Naive thymus-derived CD4-positive, alpha-beta T cell (primary cell): ENCODE measurements around the gene CCR3. TPM values are rescaled to one million over a fixed set of nuclear protein-coding genes. Genes with fewer than 3 reads are reported as not detected.

ENCODE experiments used
- ATAC-seq: fragments of 150-1000 bp; cut with Tn5 transposase; 2 replicates; pipeline ENCODE4 v1.10.0; 2021; ENCODE audit warnings: mild to moderate bottlenecking, moderate library complexity
- CTCF ChIA-PET: fragments of 350-600 bp; sonication (Branson Sonifier 250); formaldehyde crosslinking; loops from one replicate; lab custom pipeline; 2021; ENCODE audit warnings: antibody characterized with exemption; lab: Charles Lee
- POLR2A ChIA-PET: fragments of 350-600 bp; sonication (Branson Sonifier 250); formaldehyde crosslinking; loops from one replicate; lab custom pipeline; 2021; ENCODE audit warnings: antibody characterized with exemption, inconsistent platforms; lab: Charles Lee
- DNase-seq, 9 donors: peaks; one replicate each; pipeline versions ENCODE4 v3.0.0 to v3.0.0-alpha.2; 2020 to 2022; ENCODE audit warnings: mixed read lengths in 1 of 9
- H3K27ac ChIP-seq: one replicate; pipeline ENCODE4 v1.7.0; 2013; ENCODE audit warnings: mild to moderate bottlenecking, low read depth, low read length, moderate library complexity
- H3K27me3 ChIP-seq, 2 donors: one replicate each; pipeline ENCODE4 v1.7.0; 2013; ENCODE audit warnings: low read length in 2 of 2, mild to moderate bottlenecking in 2 of 2, moderate library complexity in 2 of 2; ENCODE audit not compliant: control insufficient read depth in 2 of 2, insufficient read depth in 2 of 2
- H3K36me3 ChIP-seq, 3 experiments: 1 replicate in 2 of 3; 2 replicates in 1 of 3; pipeline ENCODE4 v1.7.0; 2013; ENCODE audit warnings: low read length in 3 of 3, mild to moderate bottlenecking in 3 of 3, moderate library complexity in 1 of 3; ENCODE audit not compliant: insufficient read depth in 3 of 3, control insufficient read depth in 2 of 3
- H3K4me1 ChIP-seq, 2 donors: one replicate each; pipeline ENCODE4 v1.7.0; 2013; ENCODE audit warnings: low read length in 2 of 2, mild to moderate bottlenecking in 2 of 2, moderate library complexity in 1 of 2; ENCODE audit not compliant: control insufficient read depth in 2 of 2, insufficient read depth in 2 of 2
- H3K4me3 ChIP-seq: 2 replicates; pipeline ENCODE4 v1.7.0; 2013; ENCODE audit warnings: mild to moderate bottlenecking, low read length
- H3K9me3 ChIP-seq, 3 experiments: 1 replicate in 2 of 3; 2 replicates in 1 of 3; pipeline ENCODE4 v1.7.0; 2013; ENCODE audit warnings: low read length in 3 of 3; ENCODE audit not compliant: control insufficient read depth in 2 of 3
- H3K27ac Mint-ChIP-seq, 9 donors: one replicate each; pipeline ENCODE4 v1.8.0; 2020 to 2022; ENCODE audit warnings: mixed read lengths in 9 of 9, mild to moderate bottlenecking in 8 of 9, moderate library complexity in 5 of 9, inconsistent platforms in 2 of 9
- H3K27me3 Mint-ChIP-seq, 5 donors: one replicate each; pipeline ENCODE4 v1.8.0; 2021 to 2022; ENCODE audit warnings: mixed read lengths in 5 of 5, mild to moderate bottlenecking in 1 of 5
- H3K36me3 Mint-ChIP-seq, 5 donors: one replicate each; pipeline ENCODE4 v1.8.0; 2020 to 2022; ENCODE audit warnings: mixed read lengths in 5 of 5, mild to moderate bottlenecking in 3 of 5, inconsistent platforms in 1 of 5
- H3K4me1 Mint-ChIP-seq, 7 donors: one replicate each; pipeline ENCODE4 v1.8.0; 2020 to 2022; ENCODE audit warnings: mixed read lengths in 7 of 7, mild to moderate bottlenecking in 3 of 7, inconsistent platforms in 1 of 7
- H3K4me3 Mint-ChIP-seq, 10 donors: one replicate each; pipeline ENCODE4 v1.8.0; 2020 to 2022; ENCODE audit warnings: mild to moderate bottlenecking in 10 of 10, mixed read lengths in 10 of 10, moderate library complexity in 6 of 10, inconsistent platforms in 2 of 10
- H3K9me3 Mint-ChIP-seq, 11 donors: one replicate each; pipeline ENCODE4 v1.8.0; 2020 to 2022; ENCODE audit warnings: mixed read lengths in 11 of 11, mild to moderate bottlenecking in 4 of 11, inconsistent platforms in 1 of 11, moderate library complexity in 1 of 11
- intact Hi-C, 2 donors: fragments of 100-400 bp; cut with micrococcal nuclease; formaldehyde crosslinking; loops; one replicate each; pipeline ENCODE4 v1.15.1; 2023
- polyA plus RNA-seq, 2 donors: library from polyadenylated mRNA; unstranded; fragments of 300-500 nt; fragmentation: Illumina TruSeq; gene quantifications; one replicate each; pipeline ENCODE4 v1.2.3, GENCODE V29; 2021
- total RNA-seq, 6 experiments: library from RNA in 5 of 6; stranded (reverse) in 5 of 6; gene quantifications; 1 replicate in 5 of 6; 2 replicates in 1 of 6; pipeline ENCODE4 v1.2.3 and lab custom pipeline; 2021 to 2026

The CCR3 gene
- total and polyA plus RNA-seq, 7 experiments from 2014 or later: 0.17 to 7.4 (median 2.4) TPM; not detected in 4

- ATAC-seq: peak; percentile 56
- Histone ChIP-seq H3K36me3 (no peaks in the 10 kb centered on the region), H3K9me3 (no peaks in the 10 kb centered on the region), H3K4me3 (no peak overlapping the region), H3K27ac (no peak overlapping the region), H3K4me1 (peaks cover 34 to 81% of the 10 kb centered on the region in 2 donors), H3K27me3 (no peaks in the 10 kb centered on the region)
- peaks cover 0 to 16% (median 0%) of the 10 kb centered on the region in 5 donors for H3K36me3 Mint-ChIP-seq
- H3K27me3 Mint-ChIP-seq: peaks cover 0 to 2% (median 0%) of the 10 kb centered on the region in 5 donors
- intact Hi-C loops: loop anchor here in 1 of 2 donors (2.0 to 5.0 kb wide), 3 partner anchors 13 to 74 kb away; partner anchors contain the start of genes CCR2 and CCR5
- CTCF ChIA-PET: interaction anchor here (0.6 kb wide), 1 partner anchor 101 kb away, joined by 4 read pairs; no protein-coding TSS in a partner anchor
- H3K4me1 Mint-ChIP-seq: peaks cover 45 to 93% (median 68%) of the 10 kb centered on the region in 7 donors
- POLR2A ChIA-PET: interaction anchor here (0.7 kb wide), 1 partner anchor 14 kb away, joined by 3 read pairs; no protein-coding TSS in a partner anchor
- peaks cover 0 to 2% (median 0%) of the 10 kb centered on the region in 11 donors for H3K9me3 Mint-ChIP-seq
- DNase-seq: no peak
- peak overlapping the region in 3 of 10 donors; percentile 10 to 73 (median 42) for H3K4me3 Mint-ChIP-seq
- H3K27ac Mint-ChIP-seq: peak overlapping the region in 4 of 9 donors; percentile 2 to 84 (median 64)
These were observed 55.6 kb downstream of the CCR3 start for GRCh38 chr3:46297658-46298423.

- H3K4me3 Mint-ChIP-seq: peak overlapping the region in 9 of 10 donors; percentile 14 to 58 (median 42)
- H3K36me3 Mint-ChIP-seq: peaks cover 0 to 19% (median 0%) of the 10 kb centered on the region in 5 donors
- ATAC-seq: no peak
- H3K36me3 ChIP-seq: no peaks in the 10 kb centered on the region
- H3K9me3 Mint-ChIP-seq: peaks cover 0 to 2% (median 0%) of the 10 kb centered on the region in 11 donors
- H3K4me3 ChIP-seq: no peak overlapping the region
- no peak for DNase-seq
- POLR2A ChIA-PET: interaction anchor here (0.7 to 1.4 kb wide), 3 partner anchors 13 to 70 kb away, joined by 3 to 4 read pairs (median 4); no protein-coding TSS in a partner anchor
- no peak overlapping the region for H3K27ac ChIP-seq
- peaks cover 34 to 69% of the 10 kb centered on the region in 2 donors for H3K4me1 ChIP-seq
- intact Hi-C loops: loop anchor here in 1 of 2 donors (2.0 to 5.0 kb wide), 3 partner anchors 14 to 73 kb away; partner anchors contain the start of genes CCR2 and CCR5
- CTCF ChIA-PET: interaction anchor here (1.0 kb wide), 1 partner anchor 69 kb away, joined by 3 read pairs; no protein-coding TSS in a partner anchor
- peaks cover 0 to 5% (median 0%) of the 10 kb centered on the region in 5 donors for H3K27me3 Mint-ChIP-seq
- H3K9me3 ChIP-seq: no peaks in the 10 kb centered on the region
- H3K27me3 ChIP-seq: no peaks in the 10 kb centered on the region
- peak overlapping the region in 7 of 9 donors; percentile 9 to 84 (median 48) for H3K27ac Mint-ChIP-seq
- H3K4me1 Mint-ChIP-seq: peaks cover 39 to 81% (median 61%) of the 10 kb centered on the region in 7 donors
These were observed 56.8 kb downstream of the CCR3 start for GRCh38 chr3:46298871-46299607.

GRCh38 chr3:46299608-46300460, 57.6 kb downstream of the CCR3 start:
- H3K27ac Mint-ChIP-seq: peak overlapping the region in 8 of 9 donors; percentile 9 to 84 (median 48)
- ATAC-seq (peak; percentile 65), DNase-seq (no peak)
- H3K9me3 Mint-ChIP-seq: peaks cover 0 to 2% (median 0%) of the 10 kb centered on the region in 11 donors
- CTCF ChIA-PET: no interaction called here
- peaks cover 35 to 73% (median 57%) of the 10 kb centered on the region in 7 donors for H3K4me1 Mint-ChIP-seq
- H3K4me1 ChIP-seq: peaks cover 34 to 61% of the 10 kb centered on the region in 2 donors
- H3K36me3 ChIP-seq: no peaks in the 10 kb centered on the region
- peaks cover 0 to 19% (median 0%) of the 10 kb centered on the region in 5 donors for H3K36me3 Mint-ChIP-seq
- no peaks in the 10 kb centered on the region for H3K9me3 ChIP-seq
- no peaks in the 10 kb centered on the region for H3K27me3 ChIP-seq
- intact Hi-C loops: loop anchor here in 1 of 2 donors (2.0 to 5.0 kb wide), 3 partner anchors 15 to 72 kb away; partner anchors contain the start of genes CCR2 and CCR5
- no peak overlapping the region for H3K27ac ChIP-seq
- peaks cover 0 to 11% (median 0%) of the 10 kb centered on the region in 5 donors for H3K27me3 Mint-ChIP-seq
- POLR2A ChIA-PET: interaction anchor here (1.4 kb wide), 1 partner anchor 23 kb away, joined by 4 read pairs; no protein-coding TSS in a partner anchor
- H3K4me3 ChIP-seq: no peak overlapping the region
- H3K4me3 Mint-ChIP-seq: peak overlapping the region in 8 of 10 donors; percentile 7 to 58 (median 26)

DNA sequence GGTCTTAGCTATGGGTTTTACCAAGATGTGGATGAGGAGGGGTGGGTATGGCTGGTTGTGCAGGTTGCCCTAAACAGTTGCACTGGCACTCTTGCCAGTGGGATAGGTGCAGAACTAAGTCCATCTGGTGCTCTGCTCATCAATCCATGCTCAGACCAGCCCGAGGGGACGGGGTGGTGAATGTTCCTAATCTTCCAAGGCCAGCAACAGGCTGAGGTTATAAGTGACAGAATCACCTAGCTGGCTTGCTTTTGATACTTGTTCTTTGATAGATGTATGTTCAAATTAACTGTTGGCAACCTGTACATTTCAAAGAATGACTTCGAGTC, 58.2 kb downstream of the CCR3 start:
- Histone ChIP-seq H3K9me3 (no peaks in the 10 kb centered on the region), H3K4me3 (no peak overlapping the region), H3K4me1 (peaks cover 34 to 58% of the 10 kb centered on the region in 2 donors), H3K36me3 (no peaks in the 10 kb centered on the region), H3K27me3 (no peaks in the 10 kb centered on the region), H3K27ac (no peak overlapping the region)
- ChIA-PET CTCF (no interaction called here), POLR2A (no interaction called here)
- Mint-ChIP-seq H3K27me3 (peaks cover 0 to 17% (median 0%) of the 10 kb centered on the region in 5 donors), H3K9me3 (peaks cover 0 to 2% (median 0%) of the 10 kb centered on the region in 11 donors), H3K4me1 (peaks cover 35 to 70% (median 57%) of the 10 kb centered on the region in 7 donors), H3K27ac (peak overlapping the region in 8 of 9 donors; percentile 1 to 78 (median 45)), H3K4me3 (peak overlapping the region in 4 of 10 donors; percentile 7 to 43 (median 34)), H3K36me3 (peaks cover 0 to 19% (median 0%) of the 10 kb centered on the region in 5 donors)
- ATAC-seq (no peak), DNase-seq (no peak)
- intact Hi-C loops: no loop called here

- POLR2A ChIA-PET: no interaction called here
- peaks cover 0 to 22% (median 0%) of the 10 kb centered on the region in 5 donors for H3K27me3 Mint-ChIP-seq
- H3K36me3 Mint-ChIP-seq: peaks cover 0 to 18% (median 0%) of the 10 kb centered on the region in 5 donors
- Histone ChIP-seq H3K27me3 (no peaks in the 10 kb centered on the region), H3K27ac (no peak overlapping the region), H3K4me1 (peaks cover 34 to 58% of the 10 kb centered on the region in 2 donors), H3K36me3 (no peaks in the 10 kb centered on the region), H3K9me3 (no peaks in the 10 kb centered on the region), H3K4me3 (no peak overlapping the region)
- peak overlapping the region in 7 of 9 donors; percentile 37 to 88 (median 59) for H3K27ac Mint-ChIP-seq
- no peak for DNase-seq
- peaks cover 0 to 2% (median 0%) of the 10 kb centered on the region in 11 donors for H3K9me3 Mint-ChIP-seq
- ATAC-seq: peak; percentile 42
- H3K4me3 Mint-ChIP-seq: peak overlapping the region in 7 of 10 donors; percentile 19 to 52 (median 42)
- CTCF ChIA-PET: no interaction called here
- intact Hi-C loops: no loop called here
- H3K4me1 Mint-ChIP-seq: peaks cover 35 to 62% (median 57%) of the 10 kb centered on the region in 7 donors
These were observed 59.0 kb downstream of the CCR3 start for GRCh38 chr3:46301122-46301835.
